Suprapubic skin (tissue), 4 donors: ENCODE measurements around the gene TLR7. TPM values are rescaled to one million over a fixed set of nuclear protein-coding genes. Genes with fewer than 3 reads are reported as not detected.

Experiments
- DNase-seq, 2 donors: peaks; one replicate each; pipeline ENCODE4 v3.0.0-alpha.2; 2019; ENCODE audit warnings: low spot score in 2 of 2
- H3K27ac ChIP-seq: fragments of 200-600 bp; sonication (generic); one replicate; pipeline ENCODE4 v1.5.1; 2019
- H3K27me3 ChIP-seq: fragments of 200-600 bp; sonication (generic); one replicate; pipeline ENCODE4 v1.5.1; 2019
- H3K36me3 ChIP-seq: fragments of 200-600 bp; sonication (generic); one replicate; pipeline ENCODE4 v1.5.1; 2019
- H3K4me1 ChIP-seq: fragments of 200-600 bp; sonication (generic); one replicate; pipeline ENCODE4 v1.5.1; 2019
- H3K4me3 ChIP-seq: fragments of 200-600 bp; sonication (generic); one replicate; pipeline ENCODE4 v1.5.1; 2019; ENCODE audit warnings: mild to moderate bottlenecking
- H3K9me3 ChIP-seq: fragments of 200-600 bp; sonication (generic); one replicate; pipeline ENCODE4 v1.5.1; 2019
- EP300 ChIP-seq: sonication (generic); formaldehyde crosslinking; IDR thresholded peaks from one replicate; pipeline ENCODE4 v1.6.1; 2017; ENCODE audit warnings: antibody characterized with exemption
- POLR2A ChIP-seq, 2 donors: fragments of 450-650 bp; IDR thresholded peaks; one replicate each; pipeline ENCODE4 v1.6.1; 2017; ENCODE audit warnings: antibody characterized with exemption in 2 of 2, mild to moderate bottlenecking in 2 of 2, moderate library complexity in 2 of 2
- POLR2AphosphoS5 ChIP-seq, 3 donors: sonication (generic); formaldehyde crosslinking; IDR thresholded peaks; one replicate each; pipeline ENCODE4 v1.6.1; 2017; ENCODE audit warnings: antibody characterized with exemption in 3 of 3
- WGBS: methylation state at CpG from one replicate; pipeline ENCODE4 v1.1.5; 2018; 5-methylcytosine and 5-hydroxymethylcytosine counted together
- total RNA-seq, 4 donors: library from RNA; depleted of rRNA; stranded (reverse); fragments of >200 nt; gene quantifications; one replicate each; pipeline ENCODE4 v1.1.0, GENCODE V29; 2016
- TF ChIP-seq, protein P1 (sequence below), 2 donors: fragments of 200-600 bp in 1 of 2; fragments of 450-650 bp in 1 of 2; sonication (generic) in 1 of 2; IDR thresholded peaks; one replicate each; pipeline ENCODE4 v1.5.1; 2016 to 2019; ENCODE audit warnings: antibody characterized with exemption in 2 of 2, mild to moderate bottlenecking in 1 of 2, moderate library complexity in 1 of 2

The TLR7 gene
- under 1 TPM in 2 of 4 donors, not detected in 2; 0.15 to 0.38 TPM for total RNA-seq

DNA sequence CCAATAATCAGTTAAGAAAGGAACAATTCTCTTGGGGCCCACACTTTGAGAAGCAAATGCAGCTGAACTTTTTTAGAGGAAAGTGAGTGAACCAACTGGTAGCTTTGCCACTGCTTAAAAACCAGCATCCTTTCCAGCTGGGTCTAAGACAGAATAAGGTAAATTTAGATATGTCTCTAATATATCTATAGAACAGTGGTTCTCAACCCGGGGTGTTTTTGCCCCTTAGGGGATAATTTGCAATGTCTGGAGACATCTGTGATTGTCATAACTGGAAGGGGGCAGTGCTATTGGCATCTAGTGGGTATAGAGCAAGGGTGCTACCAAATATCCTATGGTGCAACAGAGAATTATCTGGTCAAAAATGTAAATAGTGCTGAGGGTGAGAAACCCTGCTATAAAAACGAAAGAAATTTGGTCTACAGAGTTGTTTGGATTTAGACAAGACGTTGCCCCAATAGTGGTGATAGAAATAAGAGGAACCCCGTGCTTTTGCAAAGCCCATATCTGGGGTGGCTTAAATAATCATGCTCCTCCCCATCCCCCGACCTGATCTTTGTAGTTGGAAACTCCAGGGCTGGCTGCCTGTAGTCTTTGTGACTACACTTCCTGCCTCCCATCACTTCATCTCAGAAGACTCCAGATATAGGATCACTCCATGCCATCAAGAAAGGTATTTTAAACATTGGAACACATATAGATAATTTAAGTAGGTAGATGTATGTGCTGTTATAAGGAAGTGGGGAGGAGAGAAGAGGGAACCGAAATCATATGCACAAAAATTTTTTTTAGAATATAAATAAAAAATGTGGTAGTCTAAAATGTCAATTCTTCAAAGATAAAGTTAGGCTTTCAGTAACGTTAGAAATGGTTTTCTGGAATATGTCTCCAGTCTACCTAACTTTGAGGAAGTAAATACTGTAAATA is at the start of gene TLR7:
TLR7 (plus strand) TSS at position 622 of the 927 bp plus-strand sequence. CDS start 507 bp downstream, outside the sequence.
- TF ChIP-seq EP300 (no peak), POLR2AphosphoS5 (IDR thresholded peaks at IDR 0.05) (no peak), POLR2A (IDR thresholded peaks at IDR 0.05) (no peak)
- TF ChIP-seq, protein P1, sequence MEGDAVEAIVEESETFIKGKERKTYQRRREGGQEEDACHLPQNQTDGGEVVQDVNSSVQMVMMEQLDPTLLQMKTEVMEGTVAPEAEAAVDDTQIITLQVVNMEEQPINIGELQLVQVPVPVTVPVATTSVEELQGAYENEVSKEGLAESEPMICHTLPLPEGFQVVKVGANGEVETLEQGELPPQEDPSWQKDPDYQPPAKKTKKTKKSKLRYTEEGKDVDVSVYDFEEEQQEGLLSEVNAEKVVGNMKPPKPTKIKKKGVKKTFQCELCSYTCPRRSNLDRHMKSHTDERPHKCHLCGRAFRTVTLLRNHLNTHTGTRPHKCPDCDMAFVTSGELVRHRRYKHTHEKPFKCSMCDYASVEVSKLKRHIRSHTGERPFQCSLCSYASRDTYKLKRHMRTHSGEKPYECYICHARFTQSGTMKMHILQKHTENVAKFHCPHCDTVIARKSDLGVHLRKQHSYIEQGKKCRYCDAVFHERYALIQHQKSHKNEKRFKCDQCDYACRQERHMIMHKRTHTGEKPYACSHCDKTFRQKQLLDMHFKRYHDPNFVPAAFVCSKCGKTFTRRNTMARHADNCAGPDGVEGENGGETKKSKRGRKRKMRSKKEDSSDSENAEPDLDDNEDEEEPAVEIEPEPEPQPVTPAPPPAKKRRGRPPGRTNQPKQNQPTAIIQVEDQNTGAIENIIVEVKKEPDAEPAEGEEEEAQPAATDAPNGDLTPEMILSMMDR (IDR thresholded peaks at IDR 0.05): no peak
- Histone ChIP-seq H3K27me3 (no peaks in the 10 kb centered on the region), H3K4me1 (no peaks in the 10 kb centered on the region), H3K27ac (no peak within 1 kb of the TSS), H3K36me3 (no peaks in the 10 kb centered on the region), H3K4me3 (no peak within 1 kb of the TSS), H3K9me3 (no peaks in the 10 kb centered on the region)
- WGBS: 77% methylated on average over 7 of the region's 7 CpGs
- DNase-seq: no peak

DNA sequence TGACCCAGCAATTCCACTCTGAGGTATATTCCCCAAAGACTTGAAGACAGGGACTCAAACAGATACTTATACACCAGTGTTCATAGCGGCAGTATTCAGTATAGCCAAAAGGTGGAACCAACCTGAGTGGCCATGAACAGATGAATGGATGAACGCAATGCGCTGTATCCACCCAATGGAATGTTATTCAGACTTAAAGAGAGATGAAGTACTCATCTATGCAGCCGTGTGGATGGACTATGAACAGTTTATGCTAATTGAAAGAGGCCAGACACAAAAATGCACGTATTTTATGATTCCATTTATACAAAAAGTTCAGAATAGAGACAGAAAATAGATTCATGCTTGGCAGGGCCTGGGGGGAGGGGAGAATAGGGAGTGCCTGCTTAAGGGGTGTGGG is 49.3 kb upstream of the TLR7 start:
- Histone ChIP-seq H3K4me1 (no peaks in the 10 kb centered on the region), H3K36me3 (peaks cover 8% of the 10 kb centered on the region), H3K4me3 (no peak overlapping the region), H3K27me3 (no peaks in the 10 kb centered on the region), H3K9me3 (no peaks in the 10 kb centered on the region), H3K27ac (no peak overlapping the region)
- WGBS: 72% methylated on average over 5 of the region's 5 CpGs
- DNase-seq: no peak
- TF ChIP-seq POLR2AphosphoS5 (IDR thresholded peaks at IDR 0.05): no peak
- no peak for TF ChIP-seq POLR2A (IDR thresholded peaks at IDR 0.05)
- TF ChIP-seq EP300: no peak
- TF ChIP-seq, protein P1 (IDR thresholded peaks at IDR 0.05): no peak

DNA sequence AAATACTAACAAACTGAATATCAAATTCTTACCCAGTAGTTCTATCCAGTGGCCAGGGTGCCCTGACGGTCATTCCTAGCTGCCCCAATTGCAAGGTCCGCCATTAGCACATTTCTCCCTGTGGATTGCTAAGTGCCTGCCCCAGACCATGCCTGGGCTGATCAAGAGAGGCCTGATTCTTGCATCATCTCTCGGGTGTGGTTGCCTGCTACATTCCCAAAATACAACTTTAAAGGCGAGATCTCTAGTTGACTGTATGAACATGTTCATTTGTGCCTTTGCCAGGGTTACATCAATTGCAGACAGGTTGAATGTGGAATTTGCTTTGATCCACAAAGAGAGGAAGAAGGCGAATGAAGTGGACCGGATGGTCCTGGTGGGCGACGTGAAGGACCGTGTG is 47.6 kb upstream of the TLR7 start:
- H3K4me3 ChIP-seq: no peak overlapping the region
- DNase-seq: no peak
- H3K9me3 ChIP-seq: no peaks in the 10 kb centered on the region
- TF ChIP-seq POLR2AphosphoS5 (IDR thresholded peaks at IDR 0.05) (no peak), EP300 (no peak), POLR2A (IDR thresholded peaks at IDR 0.05) (no peak)
- TF ChIP-seq, protein P1 (IDR thresholded peaks at IDR 0.05): no peak
- no peaks in the 10 kb centered on the region for H3K27me3 ChIP-seq
- WGBS: 70% methylated on average over 9 of the region's 9 CpGs
- H3K27ac ChIP-seq: no peak overlapping the region
- H3K4me1 ChIP-seq: no peaks in the 10 kb centered on the region
- peaks cover 11% of the 10 kb centered on the region for H3K36me3 ChIP-seq

DNA sequence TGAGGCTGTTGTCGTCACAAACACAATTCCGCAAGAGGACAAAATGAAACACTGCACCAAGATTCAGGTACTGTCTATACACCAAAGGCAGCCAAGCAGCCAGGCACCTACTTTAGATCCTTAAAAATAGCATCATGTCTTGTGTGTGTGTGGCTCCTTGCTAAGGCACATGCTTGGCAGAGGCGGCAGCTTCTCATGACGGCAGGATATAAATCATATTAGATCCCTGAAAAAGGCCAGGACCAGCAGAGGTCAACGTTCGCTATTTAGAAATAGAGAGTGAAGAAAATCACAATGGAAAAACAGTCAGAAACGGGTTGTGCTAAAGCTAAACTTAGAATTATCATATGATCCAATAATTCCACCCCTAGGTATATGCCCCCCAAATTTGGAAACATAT is 46.1 kb upstream of the TLR7 start:
- no peak for DNase-seq
- Histone ChIP-seq H3K27ac (no peak overlapping the region), H3K27me3 (no peaks in the 10 kb centered on the region), H3K4me1 (no peaks in the 10 kb centered on the region), H3K4me3 (no peak overlapping the region), H3K36me3 (peaks cover 16% of the 10 kb centered on the region), H3K9me3 (no peaks in the 10 kb centered on the region)
- TF ChIP-seq POLR2AphosphoS5 (IDR thresholded peaks at IDR 0.05): no peak
- TF ChIP-seq POLR2A (IDR thresholded peaks at IDR 0.05): no peak
- TF ChIP-seq, protein P1 (IDR thresholded peaks at IDR 0.05): no peak
- no peak for TF ChIP-seq EP300
- 79% methylated on average over 7 of the region's 7 CpGs for WGBS

DNA sequence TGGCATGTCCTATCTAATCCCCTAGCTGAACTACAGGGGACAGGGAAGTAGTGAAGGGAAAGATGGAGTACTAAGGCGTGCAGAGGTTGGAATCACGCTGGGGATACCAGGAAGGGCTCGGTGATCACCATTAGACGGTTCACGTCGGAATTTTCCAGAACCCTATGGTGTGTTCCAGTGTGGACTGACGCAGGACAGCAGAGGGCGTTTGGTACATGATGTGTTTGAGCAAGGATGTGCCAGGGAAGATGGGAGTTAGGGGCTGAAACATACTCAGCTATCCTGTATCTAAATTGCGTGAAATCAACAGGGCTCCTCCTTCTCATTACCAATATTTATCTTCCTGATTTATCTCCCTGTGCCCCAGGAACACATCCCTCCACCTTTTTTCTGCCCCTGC is 41.9 kb upstream of the TLR7 start:
- TF ChIP-seq POLR2AphosphoS5 (IDR thresholded peaks at IDR 0.05) (no peak), POLR2A (IDR thresholded peaks at IDR 0.05) (no peak), EP300 (no peak)
- TF ChIP-seq, protein P1 (IDR thresholded peaks at IDR 0.05): no peak
- H3K4me3 ChIP-seq: no peak overlapping the region
- peaks cover 16% of the 10 kb centered on the region for H3K36me3 ChIP-seq
- H3K4me1 ChIP-seq: no peaks in the 10 kb centered on the region
- DNase-seq: no peak
- H3K27me3 ChIP-seq: no peaks in the 10 kb centered on the region
- 79% methylated on average over 9 of the region's 9 CpGs for WGBS
- H3K27ac ChIP-seq: no peak overlapping the region
- H3K9me3 ChIP-seq: no peaks in the 10 kb centered on the region
